ENCODE data around the gene NAPG.
"Not testable (repeated sequence)": the region's sequence is repeated elsewhere in the genome, so short reads cannot be mapped to it uniquely, and the experiment has no call there.

The NAPG gene

DNA sequence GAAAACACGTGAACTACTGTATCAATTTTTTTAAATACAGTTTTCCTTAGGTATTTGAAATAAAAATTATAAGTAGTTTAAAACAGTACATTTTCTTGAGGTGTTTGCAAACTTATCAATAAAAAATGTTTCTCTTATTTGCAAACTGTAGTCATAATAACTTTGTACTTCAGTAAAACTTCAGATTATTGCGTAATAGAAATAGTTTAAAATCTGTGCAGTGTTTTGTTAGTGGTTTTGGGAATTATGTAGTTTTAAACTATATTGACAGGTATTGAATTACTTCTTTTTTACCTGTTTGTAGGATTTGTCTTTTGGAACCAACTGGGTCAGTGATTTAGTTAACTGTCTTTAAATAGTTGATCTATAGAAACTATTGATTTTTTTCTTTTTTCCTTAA is 7.3 kb downstream of the NAPG start:
- H3K27me3 ChIP-seq (ENCODE audit: control insufficient read depth, insufficient read depth, low read length): no peaks in the 10 kb centered on the region
- no peak overlapping the region for H3K9ac ChIP-seq (ENCODE audit: low read length)
- H3K36me3 ChIP-seq (ENCODE audit: control insufficient read depth, insufficient read depth, low read length): no peaks in the 10 kb centered on the region
- H3K4me1 ChIP-seq (ENCODE audit: control insufficient read depth, insufficient read depth, low read length): no peaks in the 10 kb centered on the region
- H3K4me3 ChIP-seq (ENCODE audit: low read length): no peak overlapping the region
- H3K9me3 ChIP-seq (ENCODE audit: control insufficient read depth, low read length): no peaks in the 10 kb centered on the region

DNA sequence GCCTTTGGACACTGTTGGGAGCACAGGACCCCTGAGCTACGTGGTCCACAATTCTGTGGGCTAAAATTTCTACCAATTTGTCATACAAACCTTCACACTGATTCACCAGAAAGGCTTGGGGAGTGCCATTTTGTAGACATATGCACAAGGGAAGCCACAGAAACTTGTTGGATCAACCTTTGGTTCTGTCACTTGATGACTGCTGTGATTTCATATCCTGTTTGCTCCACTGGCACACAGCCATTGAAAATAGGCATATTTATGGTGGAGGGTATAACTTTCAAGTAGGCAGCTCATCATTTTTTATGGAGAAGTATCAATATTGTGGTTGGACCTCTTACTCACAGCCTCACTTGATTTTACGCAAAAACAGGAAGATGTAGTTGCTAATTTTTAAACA is 10.5 kb downstream of the NAPG start:
- H3K9ac ChIP-seq (ENCODE audit: low read length): no peak overlapping the region
- no peaks in the 10 kb centered on the region for H3K4me1 ChIP-seq (ENCODE audit: control insufficient read depth, insufficient read depth, low read length)
- H3K4me3 ChIP-seq (ENCODE audit: low read length): no peak overlapping the region
- H3K36me3 ChIP-seq (ENCODE audit: control insufficient read depth, insufficient read depth, low read length): no peaks in the 10 kb centered on the region
- no peaks in the 10 kb centered on the region for H3K27me3 ChIP-seq (ENCODE audit: control insufficient read depth, insufficient read depth, low read length)
- H3K9me3 ChIP-seq (ENCODE audit: control insufficient read depth, low read length): no peaks in the 10 kb centered on the region

DNA sequence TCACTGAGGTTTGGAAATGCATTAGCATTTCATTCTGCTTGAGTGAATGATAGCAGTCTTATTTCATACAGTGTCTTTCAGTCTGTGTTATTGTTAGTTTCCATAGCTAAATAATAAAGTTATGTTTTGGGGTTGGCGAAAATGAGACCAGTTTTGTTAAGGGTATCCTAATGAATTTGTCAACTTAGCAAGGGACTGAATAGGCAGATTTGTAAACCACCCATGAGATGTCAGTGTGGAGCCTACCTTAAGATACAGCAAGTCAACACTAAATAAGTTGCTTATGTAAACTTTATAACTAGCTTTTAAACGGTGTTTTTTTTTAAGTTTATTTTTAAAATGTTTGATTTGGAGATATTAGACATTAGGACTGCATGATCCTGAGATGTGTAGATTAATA is 11.9 kb downstream of the NAPG start:
- Histone ChIP-seq H3K4me1 (ENCODE audit: control insufficient read depth, insufficient read depth, low read length) (no peaks in the 10 kb centered on the region), H3K9me3 (ENCODE audit: control insufficient read depth, low read length) (no peaks in the 10 kb centered on the region), H3K9ac (ENCODE audit: low read length) (no peak overlapping the region), H3K4me3 (ENCODE audit: low read length) (no peak overlapping the region), H3K27me3 (ENCODE audit: control insufficient read depth, insufficient read depth, low read length) (no peaks in the 10 kb centered on the region), H3K36me3 (ENCODE audit: control insufficient read depth, insufficient read depth, low read length) (no peaks in the 10 kb centered on the region)

GRCh38 chr18:10539124-10539523 is 13.3 kb downstream of the NAPG start:
- not testable (repeated sequence) for H3K27me3 ChIP-seq (ENCODE audit: control insufficient read depth, insufficient read depth, low read length); H3K4me1 ChIP-seq (ENCODE audit: control insufficient read depth, insufficient read depth, low read length); H3K9me3 ChIP-seq (ENCODE audit: control insufficient read depth, low read length); H3K36me3 ChIP-seq (ENCODE audit: control insufficient read depth, insufficient read depth, low read length); H3K4me3 ChIP-seq (ENCODE audit: low read length); H3K9ac ChIP-seq (ENCODE audit: low read length)

DNA sequence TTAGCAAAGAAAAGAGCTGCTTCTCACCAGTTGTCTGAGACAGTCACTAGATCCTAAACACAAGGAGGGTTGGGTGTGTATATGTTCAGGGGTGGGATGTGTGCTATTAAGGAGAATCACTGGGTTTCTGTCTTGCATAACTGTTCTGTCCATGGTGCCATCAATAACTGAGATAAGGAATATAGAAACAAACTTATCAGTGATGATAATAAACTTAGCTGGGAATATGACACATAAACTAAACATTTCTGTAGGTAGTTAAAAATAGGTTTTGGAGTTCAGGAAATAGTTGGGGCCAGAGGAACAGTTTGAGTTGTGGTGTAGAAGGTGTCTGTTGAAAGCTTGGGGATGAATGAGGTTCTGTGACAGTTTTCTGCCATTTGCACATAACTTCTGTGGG is 17.4 kb downstream of the NAPG start:
- no peaks in the 10 kb centered on the region for H3K27me3 ChIP-seq (ENCODE audit: control insufficient read depth, insufficient read depth, low read length)
- H3K36me3 ChIP-seq (ENCODE audit: control insufficient read depth, insufficient read depth, low read length): peaks cover 4% of the 10 kb centered on the region
- H3K9ac ChIP-seq (ENCODE audit: low read length): no peak overlapping the region
- no peaks in the 10 kb centered on the region for H3K4me1 ChIP-seq (ENCODE audit: control insufficient read depth, insufficient read depth, low read length)
- no peak overlapping the region for H3K4me3 ChIP-seq (ENCODE audit: low read length)
- no peaks in the 10 kb centered on the region for H3K9me3 ChIP-seq (ENCODE audit: control insufficient read depth, low read length)

GRCh38 chr18:10544093-10544748 is 18.4 kb downstream of the NAPG start:
- H3K36me3 ChIP-seq (ENCODE audit: control insufficient read depth, insufficient read depth, low read length): peaks cover 9% of the 10 kb centered on the region

DNA sequence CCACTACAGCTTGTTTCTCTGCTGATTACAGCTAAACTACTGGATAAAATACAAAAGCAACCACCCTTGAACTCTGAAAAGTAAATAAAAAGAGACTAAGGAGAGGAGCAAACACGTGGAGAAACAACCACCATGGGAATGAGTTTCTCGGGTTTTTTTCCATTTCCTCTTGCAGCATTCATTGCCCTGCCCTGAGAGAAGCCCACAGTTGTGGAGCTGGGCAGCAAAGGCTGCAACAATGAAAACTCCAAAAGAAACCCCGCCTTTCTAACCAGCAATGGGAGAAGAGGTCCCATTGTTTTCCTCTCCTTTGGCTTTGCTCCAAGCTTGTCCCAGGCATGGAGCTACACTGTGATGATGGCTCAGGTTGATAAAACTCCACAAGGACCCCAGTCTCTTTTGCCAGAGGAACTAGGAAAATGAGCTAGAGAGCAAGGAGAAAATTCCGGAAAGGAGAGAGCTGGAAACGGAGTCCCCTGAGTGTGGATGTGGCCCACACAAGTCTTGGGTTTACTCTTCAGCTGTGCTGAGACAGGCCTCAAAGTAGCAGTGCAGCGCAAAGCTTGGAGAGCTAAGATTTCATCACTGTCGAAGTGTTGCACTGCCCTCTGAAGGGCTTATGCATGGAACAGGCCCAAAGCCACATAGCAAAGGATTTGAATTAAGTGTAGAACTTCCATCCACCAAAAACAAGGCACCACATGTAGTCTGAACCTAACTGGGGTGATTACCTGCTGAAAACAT is 20.9 kb downstream of the NAPG start:
- no peaks in the 10 kb centered on the region for H3K9me3 ChIP-seq (ENCODE audit: control insufficient read depth, low read length)
- no peak overlapping the region for H3K9ac ChIP-seq (ENCODE audit: low read length)
- H3K4me3 ChIP-seq (ENCODE audit: low read length): no peak overlapping the region
- no peaks in the 10 kb centered on the region for H3K4me1 ChIP-seq (ENCODE audit: control insufficient read depth, insufficient read depth, low read length)
- H3K36me3 ChIP-seq (ENCODE audit: control insufficient read depth, insufficient read depth, low read length): peaks cover 11% of the 10 kb centered on the region
- no peaks in the 10 kb centered on the region for H3K27me3 ChIP-seq (ENCODE audit: control insufficient read depth, insufficient read depth, low read length)

More at GRCh38 chr18:10544093-10544748, 18.4 kb downstream of the NAPG start:
- Histone ChIP-seq H3K4me1 (ENCODE audit: control insufficient read depth, insufficient read depth, low read length) (no peaks in the 10 kb centered on the region), H3K9ac (ENCODE audit: low read length) (no peak overlapping the region), H3K27me3 (ENCODE audit: control insufficient read depth, insufficient read depth, low read length) (no peaks in the 10 kb centered on the region), H3K4me3 (ENCODE audit: low read length) (no peak overlapping the region), H3K9me3 (ENCODE audit: control insufficient read depth, low read length) (no peaks in the 10 kb centered on the region)

DNA sequence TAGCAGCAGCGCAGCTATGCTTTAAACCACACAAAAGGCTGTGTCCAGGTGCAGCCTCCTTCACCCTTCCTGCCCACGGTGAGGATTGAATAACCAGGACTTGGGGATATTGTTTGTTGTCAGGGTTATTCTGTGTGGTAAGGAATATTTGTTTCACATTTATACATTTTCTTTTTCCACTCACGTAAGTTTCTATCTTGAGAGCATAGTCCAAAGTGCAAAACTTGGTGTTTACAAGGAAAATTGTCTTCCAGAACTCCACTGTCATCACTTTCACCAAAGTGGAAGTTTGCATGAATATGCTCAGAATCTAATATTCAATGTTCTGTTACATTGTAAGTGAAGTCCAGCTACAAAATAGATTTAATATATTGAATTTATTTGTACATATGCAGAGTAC is 26.4 kb downstream of the NAPG start:
- Histone ChIP-seq H3K9me3 (ENCODE audit: control insufficient read depth, low read length) (no peaks in the 10 kb centered on the region), H3K4me3 (ENCODE audit: low read length) (no peak overlapping the region), H3K27me3 (ENCODE audit: control insufficient read depth, insufficient read depth, low read length) (no peaks in the 10 kb centered on the region), H3K4me1 (ENCODE audit: control insufficient read depth, insufficient read depth, low read length) (no peaks in the 10 kb centered on the region), H3K36me3 (ENCODE audit: control insufficient read depth, insufficient read depth, low read length) (peaks cover 11% of the 10 kb centered on the region), H3K9ac (ENCODE audit: low read length) (no peak overlapping the region)

GRCh38 chr18:10556251-10556650 is 30.4 kb downstream of the NAPG start:
- H3K27me3 ChIP-seq (ENCODE audit: control insufficient read depth, insufficient read depth, low read length); H3K36me3 ChIP-seq (ENCODE audit: control insufficient read depth, insufficient read depth, low read length); H3K9me3 ChIP-seq (ENCODE audit: control insufficient read depth, low read length): not testable (repeated sequence)

GRCh38 chr18:10557085-10557677 is 31.4 kb downstream of the NAPG start:
- no peaks in the 10 kb centered on the region for H3K9me3 ChIP-seq (ENCODE audit: control insufficient read depth, low read length)
- H3K4me3 ChIP-seq (ENCODE audit: low read length): no peak overlapping the region
- H3K4me1 ChIP-seq (ENCODE audit: control insufficient read depth, insufficient read depth, low read length): peaks cover 7% of the 10 kb centered on the region
- no peaks in the 10 kb centered on the region for H3K27me3 ChIP-seq (ENCODE audit: control insufficient read depth, insufficient read depth, low read length)
- no peaks in the 10 kb centered on the region for H3K36me3 ChIP-seq (ENCODE audit: control insufficient read depth, insufficient read depth, low read length)
- no peak overlapping the region for H3K9ac ChIP-seq (ENCODE audit: low read length)

More at GRCh38 chr18:10556251-10556650, 30.4 kb downstream of the NAPG start:
- not testable (repeated sequence) for H3K4me3 ChIP-seq (ENCODE audit: low read length); H3K4me1 ChIP-seq (ENCODE audit: control insufficient read depth, insufficient read depth, low read length); H3K9ac ChIP-seq (ENCODE audit: low read length)

DNA sequence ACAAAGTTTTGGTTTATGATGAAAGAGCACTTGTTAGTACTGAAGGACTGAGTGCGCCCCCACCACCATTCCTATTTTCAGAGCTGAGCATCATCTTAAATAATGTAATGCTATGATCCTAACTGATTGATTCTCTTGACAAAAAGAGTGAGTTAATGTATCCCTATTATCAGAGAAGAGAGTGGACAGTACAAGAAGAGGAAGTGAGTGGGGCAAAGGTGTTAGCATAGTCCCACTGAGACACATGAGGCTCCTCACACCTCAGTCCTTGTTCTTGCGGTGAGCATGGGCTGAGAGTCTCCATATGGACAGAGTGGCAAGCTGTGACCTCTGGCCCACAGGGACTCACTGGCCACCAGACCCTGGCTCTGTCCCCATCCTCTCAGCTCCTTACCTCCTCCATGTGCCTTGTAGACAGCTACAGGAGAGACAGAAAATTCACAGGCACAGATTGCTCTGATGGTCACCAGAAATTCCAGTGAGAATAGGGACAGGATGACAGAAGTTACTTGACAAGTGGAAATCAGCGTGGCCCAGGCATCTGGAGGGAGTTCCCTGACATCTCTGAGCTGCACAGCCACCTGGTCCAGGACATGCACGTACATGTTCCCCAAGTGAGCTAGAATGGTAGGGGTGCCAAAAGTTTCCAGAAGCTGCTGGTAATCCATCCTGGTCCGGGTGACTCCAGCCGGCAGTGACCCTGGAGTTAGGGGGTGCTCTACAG is 32.6 kb downstream of the NAPG start:
- H3K9ac ChIP-seq (ENCODE audit: low read length): no peak overlapping the region
- H3K4me3 ChIP-seq (ENCODE audit: low read length): no peak overlapping the region
- H3K4me1 ChIP-seq (ENCODE audit: control insufficient read depth, insufficient read depth, low read length): peaks cover 7% of the 10 kb centered on the region
- no peaks in the 10 kb centered on the region for H3K9me3 ChIP-seq (ENCODE audit: control insufficient read depth, low read length)
- H3K27me3 ChIP-seq (ENCODE audit: control insufficient read depth, insufficient read depth, low read length): no peaks in the 10 kb centered on the region
- H3K36me3 ChIP-seq (ENCODE audit: control insufficient read depth, insufficient read depth, low read length): no peaks in the 10 kb centered on the region

- Histone ChIP-seq H3K27me3 (ENCODE audit: control insufficient read depth, insufficient read depth, low read length) (no peaks in the 10 kb centered on the region), H3K9me3 (ENCODE audit: control insufficient read depth, low read length) (no peaks in the 10 kb centered on the region)
These were observed 33.1 kb downstream of the NAPG start for GRCh38 chr18:10558967-10559298.

More at GRCh38 chr18:10558967-10559298, 33.1 kb downstream of the NAPG start:
- Histone ChIP-seq H3K36me3 (ENCODE audit: control insufficient read depth, insufficient read depth, low read length) (no peaks in the 10 kb centered on the region), H3K9ac (ENCODE audit: low read length) (no peak overlapping the region), H3K4me1 (ENCODE audit: control insufficient read depth, insufficient read depth, low read length) (peaks cover 7% of the 10 kb centered on the region), H3K4me3 (ENCODE audit: low read length) (no peak overlapping the region)
